Smooth muscle cell (in vitro differentiated cells): Measurements from ENCODE around the gene NTM. TPM values are rescaled to one million over a fixed set of nuclear protein-coding genes. Genes with fewer than 3 reads are reported as not detected.

Experiments used
- DNase-seq: peaks from one replicate; lab custom pipeline; 2025; ENCODE audit not compliant: unreplicated experiment; lab: John Stamatoyannopoulos, UW
- H2AFZ ChIP-seq: fragments of 200-600 bp; sonication (generic); 2 replicates; pipeline ENCODE4 v1.6.0; 2016; ENCODE audit warnings: antibody characterized with exemption, low read depth, mild to moderate bottlenecking
- H3F3A ChIP-seq: fragments of 200-600 bp; sonication (generic); 2 replicates; pipeline ENCODE4 v1.6.0; 2017; ENCODE audit warnings: antibody characterized with exemption, low read depth
- H3K27ac ChIP-seq: fragments of 200-600 bp; sonication (generic); 2 replicates; pipeline ENCODE4 v1.5.1; 2016; ENCODE audit warnings: low read depth, mild to moderate bottlenecking
- H3K27me3 ChIP-seq: fragments of 200-600 bp; sonication (generic); 2 replicates; pipeline ENCODE4 v1.6.1; 2016; ENCODE audit warnings: low read depth, mild to moderate bottlenecking
- H3K36me3 ChIP-seq: fragments of 200-600 bp; sonication (generic); 2 replicates; pipeline ENCODE4 v1.5.1; 2016; ENCODE audit warnings: low read depth
- H3K4me1 ChIP-seq: fragments of 200-600 bp; sonication (generic); 2 replicates; pipeline ENCODE4 v1.5.1; 2016; ENCODE audit warnings: low read depth
- H3K4me2 ChIP-seq: fragments of 200-600 bp; sonication (generic); 2 replicates; pipeline ENCODE4 v1.6.0; 2016; ENCODE audit warnings: mild to moderate bottlenecking
- H3K4me3 ChIP-seq: fragments of 200-600 bp; sonication (generic); 2 replicates; pipeline ENCODE4 v1.5.1; 2016; ENCODE audit warnings: mild to moderate bottlenecking
- H3K79me2 ChIP-seq: fragments of 200-600 bp; sonication (generic); 2 replicates; pipeline ENCODE4 v1.6.0; 2016; ENCODE audit warnings: low read depth, mild to moderate bottlenecking
- H3K9ac ChIP-seq: fragments of 200-600 bp; sonication (generic); 2 replicates; pipeline ENCODE4 v1.6.0; 2016; ENCODE audit warnings: low read depth
- H3K9me3 ChIP-seq: fragments of 200-600 bp; sonication (generic); replicated peaks from 2 replicates; pipeline ENCODE4 v1.5.1; 2016; ENCODE audit warnings: low read depth
- H4K20me1 ChIP-seq: fragments of 200-600 bp; sonication (generic); 2 replicates; pipeline ENCODE4 v1.6.0; 2016; ENCODE audit warnings: low read depth
- CTCF ChIP-seq: fragments of 200-600 bp; sonication (generic); IDR thresholded peaks from 2 replicates; pipeline ENCODE4 v1.5.1; 2017; ENCODE audit warnings: borderline replicate concordance, mild to moderate bottlenecking, antibody characterized with exemption; ENCODE audit not compliant: insufficient read depth, poor library complexity, severe bottlenecking
- WGBS: methylation state at CpG from one replicate; pipeline ENCODE4 v1.1.7; 2016; ENCODE audit warnings: low lambda C conversion rate; 5-methylcytosine and 5-hydroxymethylcytosine counted together
- polyA plus RNA-seq: library from polyadenylated mRNA; unstranded; fragments of >200 nt; fragmentation: Nextera tagmentation; extraction: Ambion mirVana; gene quantifications from 2 replicates; pipeline ENCODE4 v1.2.1, GENCODE V29; 2016
- total RNA-seq: library from RNA; depleted of rRNA; stranded (reverse); fragments of >200 nt; gene quantifications from 2 replicates; pipeline ENCODE4 v1.2.3, GENCODE V29; 2014

Gene NTM
- total and polyA plus RNA-seq, 2 experiments from 2014 or later, result 68.9 to 123 TPM

- H3K27me3 ChIP-seq, result no peaks in the 10 kb centered on the region
- H3K4me1 ChIP-seq, result peaks cover 15% of the 10 kb centered on the region
- 99% methylated on average over 4 of the region's 4 CpGs for WGBS
- H3K4me2 ChIP-seq, result no peak overlapping the region
- no peaks in the 10 kb centered on the region for H3K36me3 ChIP-seq
- no peak for DNase-seq
- H3F3A ChIP-seq, result no peaks in the 10 kb centered on the region
- H3K4me3 ChIP-seq, result no peak overlapping the region
- H3K9ac ChIP-seq, result no peak overlapping the region
- H4K20me1 ChIP-seq, result no peaks in the 10 kb centered on the region
- no peak overlapping the region for H2AFZ ChIP-seq
- no peak for TF ChIP-seq CTCF
- no peaks in the 10 kb centered on the region for H3K79me2 ChIP-seq
- no peak overlapping the region for H3K27ac ChIP-seq
- no peaks in the 10 kb centered on the region for H3K9me3 ChIP-seq
These were observed 678.8 kb downstream of the NTM start for GRCh38 chr11:132049205-132049604.

GRCh38 chr11:132050049-132050448, 679.6 kb downstream of the NTM start:
- no peak overlapping the region for H2AFZ ChIP-seq
- 69% methylated on average over 4 of the region's 4 CpGs for WGBS
- no peaks in the 10 kb centered on the region for H3K27me3 ChIP-seq
- H3K4me1 ChIP-seq, result peaks cover 20% of the 10 kb centered on the region
- no peak overlapping the region for H3K4me3 ChIP-seq
- no peaks in the 10 kb centered on the region for H3K79me2 ChIP-seq
- DNase-seq, result no peak
- H3K4me2 ChIP-seq, result no peak overlapping the region
- no peak overlapping the region for H3K9ac ChIP-seq
- TF ChIP-seq CTCF, result no peak
- H3K27ac ChIP-seq, result no peak overlapping the region
- H3K9me3 ChIP-seq, result no peaks in the 10 kb centered on the region
- no peaks in the 10 kb centered on the region for H3K36me3 ChIP-seq
- no peaks in the 10 kb centered on the region for H4K20me1 ChIP-seq
- no peaks in the 10 kb centered on the region for H3F3A ChIP-seq

DNA sequence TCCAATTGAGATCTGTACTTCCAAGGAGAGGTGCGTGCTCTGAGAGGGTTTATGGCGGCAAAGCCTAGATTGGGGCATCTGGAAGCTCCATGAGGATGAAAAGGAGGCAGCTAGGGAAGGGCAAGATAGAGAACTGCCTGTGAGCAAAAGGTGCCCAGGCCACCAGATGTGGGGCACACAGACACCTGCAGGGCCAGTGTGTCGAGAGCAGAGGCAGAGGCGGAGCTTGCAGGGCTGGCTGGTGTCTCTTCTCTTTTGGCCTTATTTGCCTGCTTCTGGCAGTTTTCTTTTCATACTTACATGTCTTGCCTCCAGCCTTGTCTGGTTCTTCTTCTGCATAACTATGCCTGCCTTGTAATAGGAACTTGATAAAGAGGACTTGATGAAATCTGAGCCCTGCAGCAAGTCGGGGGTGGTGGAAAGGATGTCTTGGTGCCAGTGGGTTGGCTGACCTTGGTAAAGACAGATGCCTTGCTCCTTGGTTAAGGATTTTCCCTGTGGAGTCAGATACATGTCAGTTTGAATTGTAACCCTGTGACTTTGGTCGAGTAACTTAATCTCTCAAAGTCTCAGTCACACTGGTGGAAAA, 680.3 kb downstream of the NTM start:
- Histone ChIP-seq H3K27ac (no peak overlapping the region), H4K20me1 (no peaks in the 10 kb centered on the region), H3K4me2 (no peak overlapping the region), H2AFZ (no peak overlapping the region), H3K4me3 (no peak overlapping the region), H3K36me3 (no peaks in the 10 kb centered on the region), H3K27me3 (no peaks in the 10 kb centered on the region), H3K9me3 (no peaks in the 10 kb centered on the region), H3K79me2 (no peaks in the 10 kb centered on the region), H3F3A (no peaks in the 10 kb centered on the region), H3K4me1 (peaks cover 20% of the 10 kb centered on the region), H3K9ac (no peak overlapping the region)
- no peak for TF ChIP-seq CTCF
- WGBS, result 77% methylated on average over 6 of the region's 6 CpGs
- DNase-seq, result no peak

- H4K20me1 ChIP-seq, result no peaks in the 10 kb centered on the region
- peaks cover 20% of the 10 kb centered on the region for H3K4me1 ChIP-seq
- DNase-seq, result no peak
- H3K9ac ChIP-seq, result no peak overlapping the region
- no peaks in the 10 kb centered on the region for H3K79me2 ChIP-seq
- no peaks in the 10 kb centered on the region for H3K36me3 ChIP-seq
- no peak overlapping the region for H2AFZ ChIP-seq
- WGBS, result 78% methylated on average over 2 of the region's 2 CpGs
- H3F3A ChIP-seq, result no peaks in the 10 kb centered on the region
- H3K27me3 ChIP-seq, result no peaks in the 10 kb centered on the region
- no peak for TF ChIP-seq CTCF
- no peak overlapping the region for H3K4me2 ChIP-seq
- no peaks in the 10 kb centered on the region for H3K9me3 ChIP-seq
- H3K27ac ChIP-seq, result peak overlapping the region; percentile 29
- no peak overlapping the region for H3K4me3 ChIP-seq
These were observed 681.3 kb downstream of the NTM start for GRCh38 chr11:132051704-132052103.
